Uterus (tissue), 2 donors: ENCODE measurements around the gene C1orf94.

Experiments
- POLR2A ChIP-seq, 2 donors: fragments of 450-650 bp; IDR thresholded peaks; one replicate each; pipeline ENCODE4 v1.6.1; 2016; ENCODE audit warnings: antibody characterized with exemption in 2 of 2, mild to moderate bottlenecking in 1 of 2, moderate library complexity in 1 of 2
- TF ChIP-seq, protein P1 (sequence below), 4 experiments: fragments of 200-600 bp in 2 of 4; fragments of 450-650 bp in 2 of 4; sonication (generic) in 2 of 4; IDR thresholded peaks; one replicate each; pipeline ENCODE4 v1.5.1; 2016 to 2019; ENCODE audit warnings: antibody characterized with exemption in 4 of 4, mild to moderate bottlenecking in 2 of 4, moderate library complexity in 1 of 4

DNA sequence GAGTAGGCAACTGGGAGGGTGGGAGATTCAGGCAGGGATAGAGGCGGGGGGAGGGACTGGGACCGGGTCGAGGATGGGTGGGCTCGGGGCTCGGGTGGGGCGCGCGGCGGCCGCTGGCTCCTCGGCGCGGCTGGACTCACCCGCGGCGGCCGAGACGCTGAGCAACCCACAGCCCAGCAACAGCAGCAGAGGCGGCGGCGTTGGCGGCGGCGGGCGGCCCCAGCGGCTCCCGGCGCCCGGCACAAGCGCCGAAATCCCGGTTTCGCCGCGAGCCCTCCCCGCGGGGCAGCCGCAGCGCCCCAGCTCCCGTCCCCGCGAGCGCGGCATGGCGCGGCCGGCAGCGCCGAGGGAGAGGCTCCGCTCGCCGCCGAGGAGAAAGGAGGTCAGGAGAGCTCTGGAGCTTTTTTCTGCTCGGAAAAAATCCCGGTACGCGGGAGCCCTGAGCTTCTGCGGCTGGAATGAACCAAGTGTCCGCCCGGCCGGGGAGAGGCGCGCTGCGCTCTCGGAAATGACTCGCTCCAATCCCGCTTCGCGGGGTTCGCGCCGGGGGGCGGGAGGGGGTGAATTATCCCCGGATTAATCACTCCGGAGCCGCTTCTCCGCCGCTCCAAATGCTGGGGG lies 11.8 kb upstream of the C1orf94 start, which contains the start of gene CSMD2:
- TF ChIP-seq, protein P1, sequence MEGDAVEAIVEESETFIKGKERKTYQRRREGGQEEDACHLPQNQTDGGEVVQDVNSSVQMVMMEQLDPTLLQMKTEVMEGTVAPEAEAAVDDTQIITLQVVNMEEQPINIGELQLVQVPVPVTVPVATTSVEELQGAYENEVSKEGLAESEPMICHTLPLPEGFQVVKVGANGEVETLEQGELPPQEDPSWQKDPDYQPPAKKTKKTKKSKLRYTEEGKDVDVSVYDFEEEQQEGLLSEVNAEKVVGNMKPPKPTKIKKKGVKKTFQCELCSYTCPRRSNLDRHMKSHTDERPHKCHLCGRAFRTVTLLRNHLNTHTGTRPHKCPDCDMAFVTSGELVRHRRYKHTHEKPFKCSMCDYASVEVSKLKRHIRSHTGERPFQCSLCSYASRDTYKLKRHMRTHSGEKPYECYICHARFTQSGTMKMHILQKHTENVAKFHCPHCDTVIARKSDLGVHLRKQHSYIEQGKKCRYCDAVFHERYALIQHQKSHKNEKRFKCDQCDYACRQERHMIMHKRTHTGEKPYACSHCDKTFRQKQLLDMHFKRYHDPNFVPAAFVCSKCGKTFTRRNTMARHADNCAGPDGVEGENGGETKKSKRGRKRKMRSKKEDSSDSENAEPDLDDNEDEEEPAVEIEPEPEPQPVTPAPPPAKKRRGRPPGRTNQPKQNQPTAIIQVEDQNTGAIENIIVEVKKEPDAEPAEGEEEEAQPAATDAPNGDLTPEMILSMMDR (IDR thresholded peaks at IDR 0.05) = no peak
- TF ChIP-seq POLR2A (IDR thresholded peaks at IDR 0.05) = no peak
